GM23338 (cell line): ENCODE data around the gene RFK. TPM values are rescaled to one million over a fixed set of nuclear protein-coding genes. Genes with fewer than 3 reads are reported as not detected.

ENCODE experiments used
- ATAC-seq: fragments of 200-7000 bp; cut with Tn5 transposase; 3 replicates; pipeline ENCODE4 v1.9.1; 2020
- DNase-seq: peaks from one replicate; pipeline ENCODE4 v3.0.0-alpha.2; 2015; ENCODE audit warnings: low spot score
- H2AFZ ChIP-seq: fragments of 200-600 bp; sonication (generic); 2 replicates; pipeline ENCODE4 v1.8.0; 2016; ENCODE audit warnings: antibody characterized with exemption, mild to moderate bottlenecking, moderate library complexity
- H3F3A ChIP-seq: fragments of 200-600 bp; sonication (generic); replicated peaks from 2 replicates; pipeline ENCODE4 v1.8.0; 2017; ENCODE audit warnings: antibody characterized with exemption, mixed run types, low read depth
- H3K27ac ChIP-seq: fragments of 200-600 bp; sonication (generic); 2 replicates; pipeline ENCODE4 v1.6.1; 2016; ENCODE audit warnings: low read depth
- H3K27me3 ChIP-seq: fragments of 200-600 bp; sonication (generic); 2 replicates; pipeline ENCODE4 v1.8.0; 2016; ENCODE audit warnings: mild to moderate bottlenecking, mixed run types, moderate library complexity; ENCODE audit not compliant: insufficient read depth
- H3K36me3 ChIP-seq: fragments of 200-600 bp; sonication (generic); 2 replicates; pipeline ENCODE4 v1.8.0; 2016; ENCODE audit warnings: mild to moderate bottlenecking; ENCODE audit not compliant: insufficient read depth
- H3K4me1 ChIP-seq: fragments of 200-600 bp; sonication (generic); 2 replicates; pipeline ENCODE4 v1.8.0; 2016; ENCODE audit warnings: mild to moderate bottlenecking, moderate library complexity; ENCODE audit not compliant: insufficient read depth
- H3K4me2 ChIP-seq: fragments of 200-600 bp; sonication (generic); 2 replicates; pipeline ENCODE4 v1.7.1; 2017; ENCODE audit warnings: mixed run types
- H3K4me3 ChIP-seq: fragments of 200-600 bp; sonication (generic); 2 replicates; pipeline ENCODE4 v1.6.1; 2016; ENCODE audit warnings: mixed run types
- H3K79me2 ChIP-seq: fragments of 200-600 bp; sonication (generic); replicated peaks from 2 replicates; pipeline ENCODE4 v1.8.0; 2017; ENCODE audit warnings: mild to moderate bottlenecking; ENCODE audit not compliant: insufficient read depth
- H3K9me2 ChIP-seq: fragments of 200-600 bp; sonication (generic); 2 replicates; pipeline ENCODE4 v1.8.0; 2017; ENCODE audit not compliant: insufficient read depth
- H4K20me1 ChIP-seq: fragments of 200-600 bp; sonication (generic); replicated peaks from 2 replicates; pipeline ENCODE4 v1.8.0; 2017; ENCODE audit warnings: mild to moderate bottlenecking; ENCODE audit not compliant: insufficient read depth
- H3K27ac Mint-ChIP-seq: 2 replicates; pipeline ENCODE4 v1.8.0; 2020; ENCODE audit warnings: inconsistent platforms, mild to moderate bottlenecking, moderate library complexity, mixed read lengths
- H3K27me3 Mint-ChIP-seq: 3 replicates; pipeline ENCODE4 v1.8.0; 2022; ENCODE audit warnings: low read depth, mild to moderate bottlenecking, moderate library complexity, mixed read lengths, inconsistent platforms; ENCODE audit not compliant: insufficient read depth, poor library complexity
- H3K36me3 Mint-ChIP-seq: 3 replicates; pipeline ENCODE4 v1.8.0; 2021; ENCODE audit warnings: low read depth, mild to moderate bottlenecking, inconsistent platforms, moderate library complexity, mixed read lengths
- H3K4me1 Mint-ChIP-seq: 3 replicates; pipeline ENCODE4 v1.8.0; 2020; ENCODE audit warnings: mild to moderate bottlenecking, inconsistent platforms, mixed read lengths
- H3K4me3 Mint-ChIP-seq: 3 replicates; pipeline ENCODE4 v1.8.0; 2021; ENCODE audit warnings: moderate library complexity, mild to moderate bottlenecking, inconsistent platforms, mixed read lengths
- H3K9me3 Mint-ChIP-seq: 3 replicates; pipeline ENCODE4 v1.8.0; 2020; ENCODE audit warnings: moderate library complexity, mild to moderate bottlenecking, inconsistent platforms, mixed read lengths
- CREB1 ChIP-seq: fragments of 250-450 bp; sonication (Bioruptor Pico); IDR thresholded peaks from 2 replicates; pipeline ENCODE4 v1.5.0; 2020; ENCODE audit warnings: low read depth, mild to moderate bottlenecking, moderate library complexity
- CTCF ChIP-seq, 2 experiments: fragments of 200-600 bp in 1 of 2; sonication (generic) in 1 of 2; conservative IDR thresholded peaks; 2 replicates each; pipeline versions ENCODE4 v1.5.1 to v1.6.1; 2016 to 2017; ENCODE audit warnings: antibody characterized with exemption in 2 of 2, low read depth in 2 of 2, mild to moderate bottlenecking in 2 of 2, moderate library complexity in 1 of 2
- ETS1 ChIP-seq: IDR thresholded peaks from 2 replicates; pipeline ENCODE4 v1.6.1; 2016; ENCODE audit warnings: antibody characterized with exemption
- EZH2 ChIP-seq: fragments of 200-600 bp; sonication (generic); IDR thresholded peaks from one replicate; pipeline ENCODE4 v1.8.0; 2017; ENCODE audit warnings: antibody characterized with exemption, mild to moderate bottlenecking, low read depth; ENCODE audit not compliant: unreplicated experiment
- EZH2phosphoT487 ChIP-seq: fragments of 200-600 bp; sonication (generic); IDR thresholded peaks from one replicate; pipeline ENCODE4 v1.8.1; 2018; ENCODE audit warnings: antibody characterized with exemption; ENCODE audit not compliant: unreplicated experiment
- JUNB ChIP-seq: IDR thresholded peaks from one replicate; pipeline ENCODE4 v1.6.1; 2016; ENCODE audit warnings: antibody characterized with exemption; ENCODE audit not compliant: unreplicated experiment
- NANOG ChIP-seq: IDR thresholded peaks from 2 replicates; pipeline ENCODE4 v1.6.1; 2016; ENCODE audit warnings: antibody characterized with exemption, borderline replicate concordance
- POLR2AphosphoS5 ChIP-seq: IDR thresholded peaks from 2 replicates; pipeline ENCODE4 v1.6.1; 2016; ENCODE audit warnings: antibody characterized with exemption, low read depth
- REST ChIP-seq: IDR thresholded peaks from one replicate; pipeline ENCODE4 v1.6.1; 2018; ENCODE audit warnings: antibody characterized with exemption; ENCODE audit not compliant: unreplicated experiment
- STAT1 ChIP-seq: IDR thresholded peaks from one replicate; pipeline ENCODE4 v1.6.1; 2016; ENCODE audit warnings: antibody characterized with exemption; ENCODE audit not compliant: unreplicated experiment
- ZNF114 ChIP-seq: fragments of 250-450 bp; sonication (Bioruptor Pico); IDR thresholded peaks from 2 replicates; pipeline ENCODE4 v1.5.0; 2020; ENCODE audit warnings: mild to moderate bottlenecking, moderate library complexity
- ZNF331 ChIP-seq: fragments of 250-450 bp; sonication (Bioruptor Pico); IDR thresholded peaks from 2 replicates; pipeline ENCODE4 v1.5.0; 2020; ENCODE audit warnings: low read depth, mild to moderate bottlenecking, moderate library complexity
- ZNF462 ChIP-seq: fragments of 250-450 bp; sonication (Bioruptor Pico); IDR thresholded peaks from 2 replicates; pipeline ENCODE4 v1.5.0; 2020; ENCODE audit warnings: mild to moderate bottlenecking, moderate library complexity
- polyA plus RNA-seq: library from polyadenylated mRNA; unstranded; fragments of >200 nt; fragmentation: Nextera tagmentation; extraction: Ambion mirVana; gene quantifications from 2 replicates; pipeline ENCODE4 v1.2.1, GENCODE V29; 2016
- total RNA-seq: library from RNA; depleted of rRNA; stranded (reverse); fragments of >200 nt; shearing (Covaris generic); gene quantifications from 2 replicates; pipeline ENCODE4 v1.2.3, GENCODE V29; 2014

The RFK gene
- total and polyA plus RNA-seq, 2 experiments from 2014 or later: 15.2 to 15.4 TPM

GRCh38 chr9:76394960-76395252 is 680 bp upstream of the RFK start:
- no peaks in the 10 kb centered on the region; the same call in 1 of the 2 replicates for H3K4me1 ChIP-seq
- Mint-ChIP-seq H3K36me3 (peaks cover 15% of the 10 kb centered on the region; the same call in 2 of the 3 replicates), H3K9me3 (peaks cover 2% of the 10 kb centered on the region; the same call in 1 of the 3 replicates), H3K4me1 (peaks cover 2% of the 10 kb centered on the region; the same call in 1 of the 3 replicates), H3K4me3 (peak overlapping the region; percentile 88), H3K27me3 (peaks cover 3% of the 10 kb centered on the region), H3K27ac (peak overlapping the region; percentile 95)
- H3K27ac ChIP-seq: peak overlapping the region; percentile 95
- peak; percentile 53 for ATAC-seq
- no peaks in the 10 kb centered on the region for H3K36me3 ChIP-seq
- no peaks in the 10 kb centered on the region for H3K9me2 ChIP-seq
- H4K20me1 ChIP-seq: no peaks in the 10 kb centered on the region
- H3K27me3 ChIP-seq: no peaks in the 10 kb centered on the region
- H3K79me2 ChIP-seq: peaks cover 25% of the 10 kb centered on the region
- H3K4me3 ChIP-seq: peak overlapping the region; percentile 75
- peak; percentile 54 for DNase-seq
- H2AFZ ChIP-seq: peak overlapping the region; percentile 94
- TF ChIP-seq CTCF (conservative IDR thresholded peaks at IDR 0.05; ENCODE audit: low read depth in 2 of 2) (no peak), POLR2AphosphoS5 (no peak), CREB1 (CRISPR knock-in tag) (no peak), ZNF462 (CRISPR knock-in tag) (no peak), NANOG (no peak), EZH2phosphoT487 (no peak), ZNF114 (CRISPR knock-in tag) (no peak), ETS1 (no peak), ZNF331 (CRISPR knock-in tag) (no peak), JUNB (no peak), STAT1 (no peak), EZH2 (no peak), REST (no peak)
- peaks cover 10% of the 10 kb centered on the region for H3F3A ChIP-seq
- H3K4me2 ChIP-seq: peak overlapping the region; percentile 92
